K562 (cell line): ENCODE results near the gene GMDS. TPM values are rescaled to one million over a fixed set of nuclear protein-coding genes. Genes with fewer than 3 reads are reported as not detected.

Source experiments
- ATAC-seq: fragments of 200-7000 bp; cut with Tn5 transposase; 3 replicates; pipeline ENCODE4 v1.9.1; 2020; ENCODE audit warnings: moderate library complexity
- BruUV-seq: library from RNA; stranded (reverse); fragments of 400-500 nt; replicated peaks from 2 replicates; lab custom pipeline; 2021; lab: Mats Ljungman, UMichigan
- CTCF ChIA-PET: fragments of 300-600 bp; formaldehyde crosslinking; extraction: SDS; loops from one replicate; lab custom pipeline; 2021; ENCODE audit warnings: low intra/inter-chr PET ratio; lab: Yijun Ruan, JAX
- POLR2A ChIA-PET: fragments of 300-600, 350-650 bp; sonication (Branson Sonifier 250); formaldehyde crosslinking; extraction: SDS; loops from one replicate; lab custom pipeline; 2021; ENCODE audit warnings: antibody characterized with exemption, inconsistent platforms; lab: Yijun Ruan, JAX
- DNase-seq, 4 experiments: peaks; one replicate each; pipeline versions ENCODE4 v3.0.0 to v3.0.0-alpha.2; 2011 to 2018; ENCODE audit warnings: low spot score in 3 of 4, mixed read lengths in 3 of 4; ENCODE audit errors: extremely low read depth in 1 of 4
- FAIRE-seq: peaks from 2 replicates; lab custom pipeline; 2011; peaks lifted over from hg19 to GRCh38; lab: Jason Lieb, UNC
- H2AFZ ChIP-seq: 2 replicates; pipeline ENCODE4 v1.6.0; 2011; ENCODE audit warnings: low read depth, low read length, control low read depth, inconsistent platforms
- H3K27ac ChIP-seq: fragments of 200-600 bp; 3 replicates; pipeline ENCODE4 v1.8.0; 2011; ENCODE audit warnings: low read depth, mild to moderate bottlenecking, control low read depth, inconsistent platforms, low read length, moderate library complexity, mixed read lengths; ENCODE audit errors: extremely low read depth
- H3K27me3 ChIP-seq, 2 experiments: fragments of 300-600 bp in 1 of 2; 2 replicates in 1 of 2; 3 replicates in 1 of 2; pipeline versions ENCODE4 v1.6.0 to v1.8.0; 2011; ENCODE audit warnings: inconsistent platforms in 2 of 2, low read length in 2 of 2, mild to moderate bottlenecking in 1 of 2, mixed read lengths in 1 of 2, moderate library complexity in 1 of 2; ENCODE audit not compliant: control insufficient read depth in 2 of 2, insufficient read depth in 2 of 2
- H3K36me3 ChIP-seq: fragments of 300-600 bp; 3 replicates; pipeline ENCODE4 v1.8.0; 2011; ENCODE audit warnings: mild to moderate bottlenecking, low read length, inconsistent platforms; ENCODE audit not compliant: control insufficient read depth, insufficient read depth
- H3K4me1 ChIP-seq, 2 experiments: fragments of 200-600 bp in 1 of 2; replicated peaks in 1 of 2; 2 replicates in 1 of 2; 3 replicates in 1 of 2; pipeline versions ENCODE4 v1.5.1 to v1.8.0; 2011; ENCODE audit warnings: inconsistent platforms in 2 of 2, low read length in 2 of 2, mild to moderate bottlenecking in 1 of 2, mixed read lengths in 1 of 2, moderate library complexity in 1 of 2; ENCODE audit not compliant: control insufficient read depth in 2 of 2, insufficient read depth in 2 of 2
- H3K4me2 ChIP-seq: 2 replicates; pipeline ENCODE4 v1.6.1; 2011; ENCODE audit warnings: low read length, control low read depth, inconsistent platforms, mixed read lengths; ENCODE audit not compliant: insufficient read depth
- H3K4me3 ChIP-seq: fragments of 200-600 bp; sonication (generic), shearing (Covaris generic); 2 replicates; pipeline ENCODE4 v1.5.1; 2016; ENCODE audit warnings: control low read depth, inconsistent platforms
- H3K79me2 ChIP-seq: fragments of 200-600 bp; 3 replicates; pipeline ENCODE4 v1.8.0; 2011; ENCODE audit warnings: low read length, inconsistent platforms; ENCODE audit not compliant: control insufficient read depth, insufficient read depth
- H3K9ac ChIP-seq, 2 experiments: 2 replicates each; pipeline versions ENCODE4 v1.6.0 to v1.6.1; 2011; ENCODE audit warnings: low read depth in 2 of 2, low read length in 2 of 2, control low read depth in 1 of 2, inconsistent platforms in 1 of 2, mild to moderate bottlenecking in 1 of 2, mixed read lengths in 1 of 2; ENCODE audit not compliant: insufficient read depth in 1 of 2
- H3K9me1 ChIP-seq: one replicate; pipeline ENCODE4 v1.6.0; 2011; ENCODE audit warnings: inconsistent platforms, mild to moderate bottlenecking, low read length, moderate library complexity; ENCODE audit not compliant: control insufficient read depth, insufficient read depth
- H3K9me3 ChIP-seq: replicated peaks from 2 replicates; pipeline ENCODE4 v1.5.1; 2011; ENCODE audit warnings: low read depth, low read length, inconsistent platforms; ENCODE audit not compliant: control insufficient read depth, insufficient read depth
- H4K20me1 ChIP-seq: replicated peaks from 2 replicates; pipeline ENCODE4 v1.6.1; 2011; ENCODE audit warnings: low read length, inconsistent platforms, mixed read lengths; ENCODE audit not compliant: control insufficient read depth, insufficient read depth
- CTCFL ChIP-seq: IDR thresholded peaks from 2 replicates; pipeline ENCODE4 v1.6.1; 2011; ENCODE audit warnings: borderline replicate concordance, low read depth, mild to moderate bottlenecking, moderate library complexity, low read length; ENCODE audit not compliant: insufficient read depth, poor library complexity, severe bottlenecking
- HCFC1 ChIP-seq: IDR thresholded peaks from 2 replicates; pipeline ENCODE4 v1.6.1; 2012; ENCODE audit warnings: low read depth, low read length, improper control_type of control experiment
- KLF16 ChIP-seq: IDR thresholded peaks from 2 replicates; pipeline ENCODE4 v1.6.1; 2016; ENCODE audit warnings: antibody characterized with exemption
- RAD21 ChIP-seq, 2 experiments: fragments of 250-450 bp in 1 of 2; fragments of 450-650 bp in 1 of 2; sonication (Bioruptor Pico) in 1 of 2; formaldehyde crosslinking in 1 of 2; IDR thresholded peaks in 1 of 2; conservative IDR thresholded peaks in 1 of 2; 2 replicates each; pipeline versions ENCODE4 v1.4.0 to v1.8.0; 2020 to 2022; ENCODE audit warnings: mild to moderate bottlenecking in 2 of 2, moderate library complexity in 1 of 2
- SRF ChIP-seq, 2 experiments: fragments of 250-450, 450-650 bp in 1 of 2; sonication (Bioruptor Pico) in 1 of 2; sonication (generic) in 1 of 2; formaldehyde crosslinking; IDR thresholded peaks; 2 replicates each; pipeline versions ENCODE4 v1.5.0 to v1.5.1; 2020 to 2022; ENCODE audit warnings: mild to moderate bottlenecking in 1 of 2, missing genetic modification reagents in 1 of 2
- TSC22D4 ChIP-seq: fragments of 450-650 bp; IDR thresholded peaks from 2 replicates; pipeline ENCODE4 v1.6.1; 2016; ENCODE audit warnings: missing genetic modification characterization, missing biosample characterization, control low read depth
- YY1 ChIP-seq, 3 experiments: IDR thresholded peaks; 2 replicates each; pipeline ENCODE4 v1.6.1; 2011; ENCODE audit warnings: low read length in 2 of 3, mild to moderate bottlenecking in 2 of 3, moderate library complexity in 2 of 3, borderline replicate concordance in 1 of 3, control low read depth in 1 of 3, low read depth in 1 of 3; ENCODE audit not compliant: insufficient read depth in 3 of 3, insufficient replicate concordance in 2 of 3, control insufficient read depth in 1 of 3, insufficient read length in 1 of 3; ENCODE audit errors: extremely low read depth in 1 of 3
- ZNF586 ChIP-seq: fragments of 450-650 bp; formaldehyde crosslinking; conservative IDR thresholded peaks from 2 replicates; pipeline ENCODE4 v1.4.0; 2020; ENCODE audit warnings: mild to moderate bottlenecking, moderate library complexity
- WGBS: fragments of 100-300 bp; shearing (Covaris generic); methylation state at CpG from one replicate; pipeline ENCODE4 v1.1.6; 2016; ENCODE audit warnings: low coverage, mixed read lengths; ENCODE audit not compliant: insufficient coverage; ENCODE audit errors: missing lambda C conversion rate; 5-methylcytosine and 5-hydroxymethylcytosine counted together
- in situ Hi-C: fragments of 300-500 bp; cut with MboI; formaldehyde crosslinking; loops from 4 replicates; pipeline ENCODE4 v1.15.0; 2018; ENCODE audit warnings: inconsistent platforms, mixed read lengths
- intact Hi-C: fragments of 100-400 bp; cut with micrococcal nuclease; formaldehyde crosslinking; loops from 2 replicates; pipeline ENCODE4 v1.14.2; 2022
- polyA plus RNA-seq, 8 experiments: library from polyadenylated mRNA; depleted of rRNA in 4 of 8; stranded (reverse) in 5 of 8; unstranded in 3 of 8; fragments of >200 nt; fragmentation: Nextera tagmentation in 2 of 8; fragmentation: Illumina TruSeq in 1 of 8; extraction: Ambion mirVana in 2 of 8; extraction: Trizol in 1 of 8; gene quantifications; 2 replicates each; pipeline versions ENCODE4 v1.2.1 to v1.2.3, GENCODE V29; 2011 to 2014; ENCODE audit warnings: inconsistent platforms in 1 of 8, missing spikeins in 1 of 8
- total RNA-seq, 7 experiments: library from RNA; depleted of rRNA in 6 of 7; stranded (reverse); fragments of >200 nt in 6 of 7; fragmentation: Illumina TruSeq in 2 of 7; extraction: Trizol in 2 of 7; gene quantifications; 2 replicates each; pipeline versions ENCODE4 v1.2.1 to v1.2.3, GENCODE V29; 2011 to 2021; ENCODE audit warnings: low replicate concordance in 1 of 7
- TF ChIP-seq, protein P1 (sequence below): fragments of 250-450 bp; sonication (Bioruptor Pico); IDR thresholded peaks from 2 replicates; pipeline ENCODE4 v1.8.0; 2022; ENCODE audit warnings: moderate library complexity, mild to moderate bottlenecking, inconsistent platforms

The GMDS gene
- total and polyA plus RNA-seq, 9 of the 15 experiments (the other 6 are each of a cell fraction or from before 2014, with no cell fraction given) = 0.48 to 31.8 (median 13.4) TPM

GRCh38 chr6:2162079-2162445 is 83.3 kb downstream of the GMDS start:
- H3K9me1 ChIP-seq = no peaks in the 10 kb centered on the region
- H3K36me3 ChIP-seq = no peaks in the 10 kb centered on the region
- H2AFZ ChIP-seq = no peak overlapping the region
- H3K4me1 ChIP-seq = no peaks in the 10 kb centered on the region
- TF ChIP-seq ZNF586 (CRISPR knock-in tag) (no peak), SRF (CRISPR knock-in tag; IDR thresholded peaks at IDR 0.05) (no peak)
- no peak for DNase-seq
- no peak overlapping the region for H3K27ac ChIP-seq
- ATAC-seq = no peak
- H3K4me3 ChIP-seq = no peak overlapping the region
- no peak overlapping the region for H3K9ac ChIP-seq
- ChIA-PET CTCF (no interaction called here), POLR2A (no interaction called here)
- H3K9me3 ChIP-seq = no peaks in the 10 kb centered on the region
- H3K27me3 ChIP-seq = peaks cover 0 to 4% of the 10 kb centered on the region in 2 experiments; a peak in 2 of 5 replicates
- H3K79me2 ChIP-seq = no peaks in the 10 kb centered on the region
- 0% methylated on average over 1 of the region's 1 CpG for WGBS
- 0 out of 2 replicates have a peak, but pooled peaks cover 3% of the 10 kb centered on the region for H4K20me1 ChIP-seq
- intact Hi-C loops = no loop called here
- no TSS peak for BruUV-seq
- no peak for FAIRE-seq
- H3K4me2 ChIP-seq = no peak overlapping the region
- in situ Hi-C loops = no loop called here

DNA sequence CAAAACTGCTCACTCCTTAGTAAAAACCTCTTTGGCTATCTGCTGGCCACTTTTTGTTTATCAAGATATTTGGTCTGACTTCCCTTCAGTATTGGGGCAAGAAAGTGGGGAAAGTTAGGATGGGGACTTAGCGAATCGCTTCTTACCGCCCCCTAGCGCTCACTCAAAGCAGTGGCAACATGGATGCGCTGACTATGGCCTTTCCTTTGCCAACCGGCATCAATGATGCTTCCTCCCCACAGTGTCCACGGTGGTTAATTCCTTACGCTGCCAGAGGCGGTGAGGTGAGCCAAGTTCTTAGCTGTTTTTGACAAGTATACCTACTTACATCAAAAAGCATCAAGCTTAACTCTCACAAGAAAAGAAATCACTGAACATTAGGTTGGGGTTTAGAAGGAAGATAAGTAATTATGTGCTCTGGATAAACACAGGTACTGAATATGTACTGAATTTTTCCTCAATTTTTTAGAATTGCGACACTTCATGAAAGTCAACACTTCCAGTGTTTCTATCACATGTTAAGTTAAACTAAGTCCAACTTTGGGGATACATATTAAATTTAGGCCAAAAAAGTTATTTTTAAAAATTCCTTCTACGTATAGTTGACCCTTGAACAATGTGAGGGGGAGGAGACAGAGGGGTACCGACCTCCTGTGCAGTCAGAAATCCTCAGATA is 86.7 kb downstream of the GMDS start:
- no peak overlapping the region for H2AFZ ChIP-seq
- H3K27me3 ChIP-seq = peaks cover 0 to 3% of the 10 kb centered on the region in 2 experiments; a peak in 2 of 5 replicates
- H3K9ac ChIP-seq = no peak overlapping the region
- H3K4me3 ChIP-seq = no peak overlapping the region
- H4K20me1 ChIP-seq = no peaks in the 10 kb centered on the region
- no peak overlapping the region for H3K27ac ChIP-seq
- H3K79me2 ChIP-seq = no peaks in the 10 kb centered on the region
- no peaks in the 10 kb centered on the region for H3K36me3 ChIP-seq
- ATAC-seq = peak; percentile 100
- POLR2A ChIA-PET = interaction anchor here (1.0 kb wide), 1 partner anchor 12 kb away, joined by 3 read pairs; no protein-coding TSS in a partner anchor
- BruUV-seq = no TSS peak
- H3K9me1 ChIP-seq = no peaks in the 10 kb centered on the region
- peak; percentile 75 to 79 (median 76) for DNase-seq
- CTCF ChIA-PET = interaction anchor here (0.5 to 1.1 kb wide), 3 partner anchors 9 to 562 kb away, joined by 3 to 4 read pairs (median 3); no protein-coding TSS in a partner anchor
- H3K4me2 ChIP-seq = no peak overlapping the region
- peak; percentile 94 for FAIRE-seq
- 12% methylated on average over 12 of the region's 12 CpGs for WGBS
- intact Hi-C loops (loop anchor here (1.0 kb wide), 1 partner anchor 196 kb away; no protein-coding TSS in a partner anchor), in situ Hi-C loops (no loop called here)
- H3K4me1 ChIP-seq = no peaks in the 10 kb centered on the region
- H3K9me3 ChIP-seq = no peaks in the 10 kb centered on the region
- TF ChIP-seq YY1 (IDR thresholded peaks at IDR 0.05; ENCODE audit: borderline replicate concordance in 1 of 3, control insufficient read depth in 1 of 3, extremely low read depth in 1 of 3, insufficient read depth in 3 of 3, insufficient read length in 1 of 3, insufficient replicate concordance in 2 of 3, low read depth in 1 of 3, low read length in 2 of 3) (peak in 2 of 3 experiments; percentile 36 to 78), KLF16 (0 out of 2 replicates have a peak, but pooled peaks have one; percentile 32), RAD21 (CRISPR knock-in tag; conservative IDR thresholded peaks at IDR 0.05 in 1 of 2, IDR thresholded peaks at IDR 0.05 in 1 of 2) (peak; percentile 41 to 68), TSC22D4 (tag) (no peak), CTCFL (peak; percentile 29), HCFC1 (no peak)
- TF ChIP-seq, protein P1, sequence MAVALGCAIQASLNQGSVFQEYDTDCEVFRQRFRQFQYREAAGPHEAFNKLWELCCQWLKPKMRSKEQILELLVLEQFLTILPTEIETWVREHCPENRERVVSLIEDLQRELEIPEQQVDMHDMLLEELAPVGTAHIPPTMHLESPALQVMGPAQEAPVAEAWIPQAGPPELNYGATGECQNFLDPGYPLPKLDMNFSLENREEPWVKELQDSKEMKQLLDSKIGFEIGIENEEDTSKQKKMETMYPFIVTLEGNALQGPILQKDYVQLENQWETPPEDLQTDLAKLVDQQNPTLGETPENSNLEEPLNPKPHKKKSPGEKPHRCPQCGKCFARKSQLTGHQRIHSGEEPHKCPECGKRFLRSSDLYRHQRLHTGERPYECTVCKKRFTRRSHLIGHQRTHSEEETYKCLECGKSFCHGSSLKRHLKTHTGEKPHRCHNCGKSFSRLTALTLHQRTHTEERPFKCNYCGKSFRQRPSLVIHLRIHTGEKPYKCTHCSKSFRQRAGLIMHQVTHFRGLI = no peak
